ENCODE data around the gene NIPA2. TPM values are rescaled to one million over a fixed set of nuclear protein-coding genes. Genes with fewer than 3 reads are reported as not detected.
A peak's percentile ranks its signal among the peaks of the same experiment; 100 is the strongest.

NIPA2 gene
- 10 to 100 TPM; 19.3 to 36.8 (median 32.0) TPM for total RNA-seq

- WGBS, 2 donors: 0 to 1% methylated on average over 31 to 44 of the region's 83 CpGs
- DNase-seq (ENCODE audit: low spot score in 2 of 2): peak; percentile 97 to 100
- TF ChIP-seq, protein P1, sequence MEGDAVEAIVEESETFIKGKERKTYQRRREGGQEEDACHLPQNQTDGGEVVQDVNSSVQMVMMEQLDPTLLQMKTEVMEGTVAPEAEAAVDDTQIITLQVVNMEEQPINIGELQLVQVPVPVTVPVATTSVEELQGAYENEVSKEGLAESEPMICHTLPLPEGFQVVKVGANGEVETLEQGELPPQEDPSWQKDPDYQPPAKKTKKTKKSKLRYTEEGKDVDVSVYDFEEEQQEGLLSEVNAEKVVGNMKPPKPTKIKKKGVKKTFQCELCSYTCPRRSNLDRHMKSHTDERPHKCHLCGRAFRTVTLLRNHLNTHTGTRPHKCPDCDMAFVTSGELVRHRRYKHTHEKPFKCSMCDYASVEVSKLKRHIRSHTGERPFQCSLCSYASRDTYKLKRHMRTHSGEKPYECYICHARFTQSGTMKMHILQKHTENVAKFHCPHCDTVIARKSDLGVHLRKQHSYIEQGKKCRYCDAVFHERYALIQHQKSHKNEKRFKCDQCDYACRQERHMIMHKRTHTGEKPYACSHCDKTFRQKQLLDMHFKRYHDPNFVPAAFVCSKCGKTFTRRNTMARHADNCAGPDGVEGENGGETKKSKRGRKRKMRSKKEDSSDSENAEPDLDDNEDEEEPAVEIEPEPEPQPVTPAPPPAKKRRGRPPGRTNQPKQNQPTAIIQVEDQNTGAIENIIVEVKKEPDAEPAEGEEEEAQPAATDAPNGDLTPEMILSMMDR (IDR thresholded peaks at IDR 0.05): no peak
- no peak for TF ChIP-seq POLR2A (IDR thresholded peaks at IDR 0.05)
- H3K4me3 ChIP-seq (ENCODE audit: low read depth, poor library complexity, severe bottlenecking): peak within 1 kb of the TSS; percentile 65
- intact Hi-C loops (cut with DNase I; ENCODE audit: low total_unique reads): no loop called here
These were observed at the start of gene NIPA2 for GRCh38 chr15:22838292-22839042. TSS of gene NIPA2 (plus strand) at chr15:22838666. CDS start at chr15:22851732, 13,066 bp downstream.

GRCh38 chr15:22794063-22794462 is 44.4 kb upstream of the NIPA2 start:
- no peak overlapping the region for H3K4me3 ChIP-seq (ENCODE audit: low read depth, poor library complexity, severe bottlenecking)
- no peak for DNase-seq (ENCODE audit: low spot score in 2 of 2)
- intact Hi-C loops (cut with DNase I; ENCODE audit: low total_unique reads): no loop called here
- WGBS, 2 donors: 92% methylated on average over 4 of the region's 4 CpGs
- TF ChIP-seq, protein P1 (IDR thresholded peaks at IDR 0.05): no peak
- no peak for TF ChIP-seq POLR2A (IDR thresholded peaks at IDR 0.05)

DNA sequence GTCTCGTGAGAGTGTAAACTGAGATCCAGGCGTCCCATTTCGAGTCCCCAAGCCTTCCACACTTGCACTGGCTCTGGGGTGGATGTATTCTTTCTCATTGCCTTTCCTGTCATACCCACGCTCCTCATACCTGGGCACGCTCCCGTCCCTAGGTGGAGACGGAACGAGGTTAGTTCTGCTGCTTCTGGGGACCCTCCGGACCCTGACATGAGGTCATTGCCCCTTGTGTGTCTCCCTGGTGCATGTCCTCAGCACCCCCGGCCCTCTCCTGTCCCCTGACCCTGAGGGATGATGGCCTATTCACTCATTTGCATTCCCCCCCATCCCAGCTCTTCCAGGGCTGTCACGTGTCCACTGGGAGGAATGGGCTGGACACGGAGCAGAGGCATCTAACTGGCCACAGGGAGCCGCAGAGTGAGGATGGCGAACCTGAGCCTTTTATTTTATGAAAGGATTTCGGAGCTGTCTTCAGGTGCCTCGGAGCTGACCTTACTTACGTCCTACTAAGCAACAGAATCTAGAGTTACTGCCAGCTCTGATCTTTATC is 43.8 kb upstream of the NIPA2 start:
- 91 to 93% methylated on average over 17 of the region's 17 CpGs for WGBS, 2 donors
- DNase-seq (ENCODE audit: low spot score in 2 of 2): no peak
- TF ChIP-seq, protein P1 (IDR thresholded peaks at IDR 0.05): no peak
- TF ChIP-seq POLR2A (IDR thresholded peaks at IDR 0.05): no peak
- intact Hi-C loops (cut with DNase I; ENCODE audit: low total_unique reads): no loop called here
- H3K4me3 ChIP-seq (ENCODE audit: low read depth, poor library complexity, severe bottlenecking): no peak overlapping the region

DNA sequence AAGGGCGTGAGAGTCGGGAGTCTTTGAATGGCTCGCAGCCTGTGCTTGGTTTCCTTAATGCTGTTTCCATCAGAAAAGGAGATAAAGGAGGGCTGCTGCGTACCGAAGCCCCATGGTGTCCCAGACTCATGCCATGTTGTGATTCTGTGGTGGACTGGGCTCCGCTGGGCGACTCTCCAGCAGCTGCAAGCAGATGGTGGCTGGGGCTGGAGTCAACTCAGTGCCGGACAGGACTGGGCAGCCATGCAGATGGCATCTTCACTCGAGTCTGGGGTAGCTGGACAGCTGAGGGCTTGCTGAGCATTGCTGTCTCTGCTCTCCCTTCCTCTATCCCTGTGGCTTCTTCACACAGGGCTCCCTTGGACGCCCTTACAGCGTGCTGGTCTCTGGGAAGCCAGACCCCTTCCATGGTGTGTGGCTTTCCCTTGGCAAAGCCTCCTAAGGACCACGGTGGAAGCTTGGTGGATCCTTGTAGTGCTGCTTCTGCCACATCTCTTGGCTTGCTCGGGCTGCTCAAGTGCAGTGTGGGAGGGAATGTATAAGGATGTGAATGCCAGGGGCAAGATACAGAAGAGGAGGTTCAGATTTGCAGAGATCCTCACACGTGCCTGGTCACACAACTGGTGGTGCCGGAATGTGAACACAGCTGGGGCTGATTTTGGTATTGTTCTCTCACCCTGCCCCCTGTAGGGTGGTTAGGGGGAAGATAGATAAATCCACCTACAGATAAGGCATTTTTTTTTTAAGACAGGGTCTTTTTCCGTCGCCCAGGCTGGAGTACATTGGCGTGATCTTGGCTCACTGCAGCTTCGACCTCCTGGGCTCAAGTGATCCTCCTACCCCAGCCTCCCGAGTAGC is 43.0 kb upstream of the NIPA2 start:
- WGBS, 2 donors: 88% methylated on average over 20 of the region's 20 CpGs
- no peak for DNase-seq (ENCODE audit: low spot score in 2 of 2)
- no peak for TF ChIP-seq POLR2A (IDR thresholded peaks at IDR 0.05)
- TF ChIP-seq, protein P1 (IDR thresholded peaks at IDR 0.05): no peak

GRCh38 chr15:22796079-22796478 is 42.4 kb upstream of the NIPA2 start:
- intact Hi-C loops (cut with DNase I; ENCODE audit: low total_unique reads): no loop called here
- no peak for DNase-seq (ENCODE audit: low spot score in 2 of 2)
- no peak for TF ChIP-seq POLR2A (IDR thresholded peaks at IDR 0.05)
- TF ChIP-seq, protein P1 (IDR thresholded peaks at IDR 0.05): no peak
- no peak overlapping the region for H3K4me3 ChIP-seq (ENCODE audit: low read depth, poor library complexity, severe bottlenecking)

More for the DNA sequence above, 43.0 kb upstream of the NIPA2 start:
- no peak overlapping the region for H3K4me3 ChIP-seq (ENCODE audit: low read depth, poor library complexity, severe bottlenecking)
- intact Hi-C loops (cut with DNase I; ENCODE audit: low total_unique reads): no loop called here

Measured in lower leg skin (tissue), 4 donors.